Endothelial cell (in vitro differentiated cells): Measurements from ENCODE around the gene NXN. TPM values are rescaled to one million over a fixed set of nuclear protein-coding genes. Genes with fewer than 3 reads are reported as not detected.

Experiments
- DNase-seq: peaks from one replicate; pipeline ENCODE4 v3.0.0; 2021; ENCODE audit warnings: low spot score
- H3K27ac Mint-ChIP-seq: one replicate; pipeline ENCODE4 v1.8.0; 2021; ENCODE audit warnings: mixed read lengths, inconsistent platforms; ENCODE audit not compliant: unreplicated experiment
- H3K27me3 Mint-ChIP-seq: one replicate; pipeline ENCODE4 v1.8.0; 2021; ENCODE audit warnings: mild to moderate bottlenecking, moderate library complexity, mixed read lengths, inconsistent platforms; ENCODE audit not compliant: unreplicated experiment
- H3K36me3 Mint-ChIP-seq: one replicate; pipeline ENCODE4 v1.8.0; 2021; ENCODE audit warnings: mild to moderate bottlenecking, low read depth, mixed read lengths, inconsistent platforms; ENCODE audit not compliant: unreplicated experiment
- H3K4me1 Mint-ChIP-seq: one replicate; pipeline ENCODE4 v1.8.0; 2021; ENCODE audit warnings: mild to moderate bottlenecking, mixed read lengths, inconsistent platforms; ENCODE audit not compliant: unreplicated experiment
- H3K4me3 Mint-ChIP-seq: one replicate; pipeline ENCODE4 v1.8.0; 2021; ENCODE audit warnings: mild to moderate bottlenecking, mixed read lengths, inconsistent platforms; ENCODE audit not compliant: unreplicated experiment
- H3K9me3 Mint-ChIP-seq: one replicate; pipeline ENCODE4 v1.8.0; 2021; ENCODE audit warnings: mixed read lengths, inconsistent platforms; ENCODE audit not compliant: unreplicated experiment
- total RNA-seq: library from RNA; stranded (reverse); fragmentation: NEBNext Ultra II Directional; extraction: Animal tissue kit (Norgen Biotek cat#: 25700); gene quantifications from one replicate; pipeline ENCODE4 v1.2.1, GENCODE V29; 2021; ENCODE audit not compliant: unreplicated experiment
- TF ChIP-seq, protein P1 (sequence below): fragments of 200-600 bp; sonication (generic); IDR thresholded peaks from one replicate; pipeline ENCODE4 v1.5.0; 2021; ENCODE audit warnings: antibody characterized with exemption; ENCODE audit not compliant: unreplicated experiment

Gene NXN
- total RNA-seq, 1 donor from 2014 or later: 53.9 TPM

DNA sequence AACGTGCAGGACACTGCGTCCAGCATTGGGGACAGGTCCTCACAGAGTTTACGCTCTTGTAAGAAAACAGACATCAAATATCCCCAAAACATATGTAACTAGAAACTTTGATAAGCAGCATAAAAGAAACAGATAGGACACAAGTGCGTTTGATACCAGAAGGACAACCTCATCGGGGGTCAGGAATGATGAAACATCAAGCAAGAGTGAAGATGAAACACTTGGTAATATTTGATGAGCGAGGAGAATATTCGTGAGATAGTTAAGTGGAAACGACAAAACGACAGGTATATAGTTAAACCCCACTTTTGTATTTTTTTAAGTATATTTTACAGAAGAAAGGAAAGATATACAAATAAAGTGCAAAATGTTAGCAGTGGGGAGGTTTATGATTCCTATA lies 55.9 kb downstream of the NXN start:
- H3K36me3 Mint-ChIP-seq: peaks cover 16% of the 10 kb centered on the region

DNA sequence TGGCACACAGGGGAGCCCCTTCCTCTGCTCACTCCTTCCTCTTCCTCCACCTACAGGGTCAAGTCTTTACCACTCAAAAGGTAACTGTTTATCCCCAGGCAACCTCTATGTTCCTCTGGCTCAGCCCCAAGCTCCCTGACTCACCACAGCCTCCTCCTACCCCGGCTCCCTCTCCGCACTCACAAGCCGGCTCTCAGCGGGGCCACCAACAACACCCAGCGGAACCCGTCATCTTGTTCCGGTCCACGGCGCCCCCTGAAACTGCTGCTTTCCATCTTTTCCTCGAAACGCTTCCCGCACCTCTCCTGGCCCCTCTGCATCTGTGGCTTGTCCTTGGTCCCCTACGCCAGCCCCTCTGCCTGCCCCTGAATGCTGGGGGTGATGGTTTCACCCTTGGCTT lies 58.4 kb downstream of the NXN start:
- Mint-ChIP-seq H3K27me3 (peaks cover 13% of the 10 kb centered on the region), H3K4me1 (peaks cover 2% of the 10 kb centered on the region), H3K36me3 (peaks cover 25% of the 10 kb centered on the region), H3K4me3 (no peak overlapping the region), H3K9me3 (no peaks in the 10 kb centered on the region), H3K27ac (peak overlapping the region; percentile 30)
- TF ChIP-seq, protein P1, sequence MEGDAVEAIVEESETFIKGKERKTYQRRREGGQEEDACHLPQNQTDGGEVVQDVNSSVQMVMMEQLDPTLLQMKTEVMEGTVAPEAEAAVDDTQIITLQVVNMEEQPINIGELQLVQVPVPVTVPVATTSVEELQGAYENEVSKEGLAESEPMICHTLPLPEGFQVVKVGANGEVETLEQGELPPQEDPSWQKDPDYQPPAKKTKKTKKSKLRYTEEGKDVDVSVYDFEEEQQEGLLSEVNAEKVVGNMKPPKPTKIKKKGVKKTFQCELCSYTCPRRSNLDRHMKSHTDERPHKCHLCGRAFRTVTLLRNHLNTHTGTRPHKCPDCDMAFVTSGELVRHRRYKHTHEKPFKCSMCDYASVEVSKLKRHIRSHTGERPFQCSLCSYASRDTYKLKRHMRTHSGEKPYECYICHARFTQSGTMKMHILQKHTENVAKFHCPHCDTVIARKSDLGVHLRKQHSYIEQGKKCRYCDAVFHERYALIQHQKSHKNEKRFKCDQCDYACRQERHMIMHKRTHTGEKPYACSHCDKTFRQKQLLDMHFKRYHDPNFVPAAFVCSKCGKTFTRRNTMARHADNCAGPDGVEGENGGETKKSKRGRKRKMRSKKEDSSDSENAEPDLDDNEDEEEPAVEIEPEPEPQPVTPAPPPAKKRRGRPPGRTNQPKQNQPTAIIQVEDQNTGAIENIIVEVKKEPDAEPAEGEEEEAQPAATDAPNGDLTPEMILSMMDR: no peak
- DNase-seq: no peak

More for the DNA sequence above, 55.9 kb downstream of the NXN start:
- H3K27ac Mint-ChIP-seq: no peak overlapping the region
- H3K9me3 Mint-ChIP-seq: no peaks in the 10 kb centered on the region
- DNase-seq: no peak
- peaks cover 4% of the 10 kb centered on the region for H3K4me1 Mint-ChIP-seq
- no peak overlapping the region for H3K4me3 Mint-ChIP-seq
- peaks cover 11% of the 10 kb centered on the region for H3K27me3 Mint-ChIP-seq
- TF ChIP-seq, protein P1: no peak

DNA sequence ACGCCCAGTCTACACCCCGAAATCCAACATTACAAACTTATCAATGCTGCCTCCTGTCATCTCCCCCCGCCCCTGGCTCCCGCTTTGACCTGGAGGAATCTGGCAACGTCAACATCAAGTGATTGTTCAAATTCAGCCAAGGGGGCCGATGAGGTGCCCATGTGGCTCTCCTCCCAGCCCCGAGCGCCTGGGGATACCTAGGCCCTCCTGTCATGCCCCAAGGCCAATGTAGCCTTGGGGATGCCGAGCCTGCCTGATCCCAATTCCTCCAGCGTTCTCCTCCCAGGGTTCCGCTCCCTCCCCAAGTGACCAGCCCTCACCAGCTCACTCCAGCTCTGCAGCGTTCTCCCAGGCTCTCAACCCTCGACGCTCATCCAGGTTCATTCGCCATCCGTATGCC lies 59.4 kb downstream of the NXN start:
- no peak overlapping the region for H3K4me3 Mint-ChIP-seq
- H3K27me3 Mint-ChIP-seq: peaks cover 13% of the 10 kb centered on the region
- peaks cover 25% of the 10 kb centered on the region for H3K36me3 Mint-ChIP-seq
- TF ChIP-seq, protein P1: no peak
- no peak for DNase-seq
- no peaks in the 10 kb centered on the region for H3K9me3 Mint-ChIP-seq
- H3K4me1 Mint-ChIP-seq: peaks cover 7% of the 10 kb centered on the region
- H3K27ac Mint-ChIP-seq: no peak overlapping the region

DNA sequence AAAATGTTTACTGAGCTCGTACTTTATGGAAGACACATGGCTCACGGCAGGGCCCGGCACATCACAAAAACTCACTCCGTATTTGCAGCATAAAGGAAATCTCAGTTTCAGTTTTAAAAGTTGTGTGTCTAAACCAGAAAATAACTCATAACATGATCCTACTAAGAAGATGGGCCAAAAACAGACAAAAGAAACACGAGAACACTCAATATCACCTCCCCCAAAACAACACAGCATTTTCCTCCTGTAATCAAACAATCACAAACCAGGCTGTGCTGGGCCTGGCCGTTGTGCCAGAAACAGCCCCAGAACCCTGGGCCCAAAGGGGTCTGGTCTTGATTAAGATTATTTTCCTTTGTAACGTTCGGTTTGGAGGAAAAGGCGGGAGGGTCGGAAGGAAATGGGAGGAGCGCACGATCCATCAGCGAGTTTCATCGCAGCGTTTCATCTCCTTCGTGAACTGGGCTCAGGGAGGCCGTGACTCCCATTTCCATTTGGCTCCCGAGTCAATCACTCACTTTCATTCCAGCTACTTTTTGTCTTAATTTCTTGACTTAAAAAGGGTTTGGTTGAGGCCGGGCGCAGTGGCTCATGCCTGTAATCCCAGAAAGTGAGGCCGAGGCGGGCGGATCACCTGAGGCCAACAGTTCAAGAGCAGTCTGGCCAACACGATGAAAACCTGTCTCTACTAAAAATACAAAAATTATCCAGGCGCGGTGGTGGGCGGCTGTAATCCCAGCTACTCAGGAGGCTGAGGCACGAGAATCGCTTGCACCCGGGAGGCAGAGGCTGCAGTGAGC lies 61.4 kb downstream of the NXN start:
- Mint-ChIP-seq H3K4me3 (no peak overlapping the region), H3K27me3 (peaks cover 15% of the 10 kb centered on the region), H3K36me3 (peaks cover 30% of the 10 kb centered on the region), H3K9me3 (no peaks in the 10 kb centered on the region), H3K4me1 (peaks cover 7% of the 10 kb centered on the region), H3K27ac (no peak overlapping the region)
- no peak for DNase-seq
- TF ChIP-seq, protein P1: no peak

DNA sequence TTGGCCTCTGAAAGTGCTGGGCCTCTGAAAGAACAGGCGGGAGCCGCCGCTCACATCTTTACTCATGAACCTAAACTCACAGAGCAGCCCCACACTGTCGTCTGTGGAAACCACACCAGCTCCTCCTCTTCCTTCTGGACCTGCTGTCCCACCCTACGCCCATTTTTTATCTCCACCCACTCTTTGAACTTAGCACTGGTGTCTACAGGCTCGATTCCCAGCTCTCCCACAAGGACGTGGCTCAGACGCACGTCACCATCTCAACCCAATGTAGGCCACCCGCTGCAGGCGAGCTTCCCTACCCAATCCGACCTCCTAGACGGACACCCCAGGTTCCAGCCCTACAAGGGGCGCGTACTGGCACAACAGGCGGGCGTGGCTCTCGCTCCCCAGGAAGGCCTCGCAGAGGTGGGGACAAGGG lies 62.2 kb downstream of the NXN start:
- Mint-ChIP-seq H3K9me3 (no peaks in the 10 kb centered on the region), H3K4me3 (no peak overlapping the region), H3K27me3 (peaks cover 12% of the 10 kb centered on the region), H3K36me3 (peaks cover 27% of the 10 kb centered on the region), H3K4me1 (peaks cover 7% of the 10 kb centered on the region), H3K27ac (peak overlapping the region; percentile 34)
- DNase-seq: no peak
- TF ChIP-seq, protein P1: no peak
